Naive thymus-derived CD8-positive, alpha-beta T cell (primary cell): ENCODE data around the gene CLDND2. TPM values are rescaled to one million over a fixed set of nuclear protein-coding genes. Genes with fewer than 3 reads are reported as not detected.

Experiments used
- ATAC-seq, 2 donors: fragments of 150-1000 bp; cut with Tn5 transposase in 1 of 2; sonication (Bioruptor Pico), chemical (Tn5 transposase) in 1 of 2; 1 replicate in 1 of 2; 2 replicates in 1 of 2; pipeline ENCODE4 v1.10.0; 2021; ENCODE audit warnings: mild to moderate bottlenecking in 2 of 2, moderate library complexity in 2 of 2
- POLR2A ChIA-PET: fragments of 350-600 bp; sonication (Branson Sonifier 250); formaldehyde crosslinking; loops from one replicate; lab custom pipeline; 2021; ENCODE audit warnings: antibody characterized with exemption; lab: Charles Lee
- DNase-seq, 10 donors: peaks; one replicate each; pipeline versions ENCODE4 v3.0.0 to v3.0.0-alpha.2; 2020 to 2022
- H3K27ac Mint-ChIP-seq, 10 donors: one replicate each; pipeline ENCODE4 v1.8.0; 2020 to 2022; ENCODE audit warnings: mild to moderate bottlenecking in 10 of 10, mixed read lengths in 10 of 10, moderate library complexity in 4 of 10, inconsistent platforms in 1 of 10
- H3K27me3 Mint-ChIP-seq, 5 donors: one replicate each; pipeline ENCODE4 v1.8.0; 2021 to 2022; ENCODE audit warnings: mixed read lengths in 5 of 5
- H3K36me3 Mint-ChIP-seq, 3 donors: one replicate each; pipeline ENCODE4 v1.8.0; 2020 to 2022; ENCODE audit warnings: mixed read lengths in 3 of 3, mild to moderate bottlenecking in 2 of 3, inconsistent platforms in 1 of 3
- H3K4me1 Mint-ChIP-seq, 4 donors: one replicate each; pipeline ENCODE4 v1.8.0; 2021 to 2022; ENCODE audit warnings: mixed read lengths in 4 of 4
- H3K4me3 Mint-ChIP-seq, 10 donors: one replicate each; pipeline ENCODE4 v1.8.0; 2020 to 2022; ENCODE audit warnings: mild to moderate bottlenecking in 10 of 10, mixed read lengths in 10 of 10, moderate library complexity in 6 of 10, inconsistent platforms in 1 of 10
- H3K9me3 Mint-ChIP-seq, 9 donors: one replicate each; pipeline ENCODE4 v1.8.0; 2020 to 2022; ENCODE audit warnings: mixed read lengths in 9 of 9, mild to moderate bottlenecking in 3 of 9, inconsistent platforms in 1 of 9, moderate library complexity in 1 of 9
- polyA plus RNA-seq, 3 donors: library from polyadenylated mRNA; unstranded; fragments of 300-500 nt; fragmentation: Illumina TruSeq; gene quantifications; one replicate each; pipeline ENCODE4 v1.2.3, GENCODE V29; 2021
- total RNA-seq, 8 experiments: library from RNA in 2 of 8; stranded (reverse) in 2 of 8; gene quantifications; one replicate each; pipeline ENCODE4 v1.2.3 and lab custom pipeline; 2021 to 2026

CLDND2 gene
- total and polyA plus RNA-seq, 5 experiments from 2014 or later: 0.73 to 1.7 TPM; not detected in 3

DNA sequence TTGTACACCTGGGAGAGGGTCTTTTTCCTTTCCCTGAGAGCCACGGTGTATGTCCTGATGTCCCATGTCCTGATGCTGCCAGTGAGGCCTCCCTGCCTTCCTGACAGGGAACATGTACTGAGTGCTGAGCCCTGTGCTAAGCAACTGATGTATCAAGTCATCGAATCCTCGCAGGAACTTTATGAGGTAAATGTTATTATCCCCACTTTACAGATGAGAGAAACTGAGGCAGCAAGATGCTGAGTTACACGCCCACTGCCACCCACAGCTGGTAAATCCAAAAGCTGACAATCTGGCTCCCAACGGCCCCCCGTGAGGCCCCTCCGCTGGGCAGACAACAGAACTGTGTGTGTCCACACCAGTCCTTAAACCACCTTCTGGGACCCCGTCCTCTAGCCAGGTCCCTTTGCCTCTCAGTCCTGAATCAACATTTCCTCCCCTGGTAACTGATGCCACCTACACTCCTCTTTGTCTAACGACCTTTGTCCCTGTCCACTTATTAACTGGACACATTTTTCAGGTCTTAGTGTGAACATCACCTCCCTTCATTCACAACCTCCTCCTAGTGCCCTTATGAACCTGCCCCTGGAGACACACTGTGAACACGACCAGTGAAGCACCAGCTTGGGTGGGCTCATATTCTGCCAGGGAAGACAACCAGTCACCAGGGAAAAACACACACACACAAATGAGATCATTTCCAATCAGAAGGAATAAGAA, 21.4 kb downstream of the CLDND2 start:
- H3K4me1 Mint-ChIP-seq: peaks cover 0 to 21% (median 6%) of the 10 kb centered on the region in 4 donors

DNA sequence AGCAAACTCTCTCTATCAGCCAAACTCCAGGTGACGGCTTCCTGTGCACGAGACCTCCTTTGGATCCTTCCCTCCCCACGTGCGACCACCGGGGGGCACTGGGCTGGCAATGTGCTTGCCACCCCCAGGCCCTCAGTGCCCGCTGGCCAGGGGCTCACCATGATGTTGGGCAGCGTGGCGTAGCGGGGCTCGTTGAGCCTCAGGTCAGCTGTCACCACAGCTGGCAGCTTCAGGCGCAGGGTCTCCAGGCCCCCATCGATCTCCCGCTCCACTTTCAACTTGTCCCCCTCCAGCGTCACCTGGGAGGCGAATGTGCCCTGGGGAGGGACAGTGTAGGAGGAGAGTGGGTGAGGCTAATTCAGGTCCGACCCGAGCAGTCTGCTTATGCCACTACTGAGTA, 22.1 kb downstream of the CLDND2 start:
- POLR2A ChIA-PET: no interaction called here
- H3K27ac Mint-ChIP-seq: no peak overlapping the region
- H3K4me1 Mint-ChIP-seq: peaks cover 0 to 22% (median 6%) of the 10 kb centered on the region in 4 donors
- no peaks in the 10 kb centered on the region for H3K9me3 Mint-ChIP-seq
- DNase-seq (no peak), ATAC-seq (no peak)
- H3K27me3 Mint-ChIP-seq: no peaks in the 10 kb centered on the region
- H3K36me3 Mint-ChIP-seq: peaks cover 0 to 45% (median 2%) of the 10 kb centered on the region in 3 donors
- H3K4me3 Mint-ChIP-seq: no peak overlapping the region

More for the DNA sequence above, 21.4 kb downstream of the CLDND2 start:
- DNase-seq (no peak), ATAC-seq (no peak)
- H3K9me3 Mint-ChIP-seq: no peaks in the 10 kb centered on the region
- H3K36me3 Mint-ChIP-seq: peaks cover 0 to 52% (median 4%) of the 10 kb centered on the region in 3 donors
- H3K4me3 Mint-ChIP-seq: no peak overlapping the region
- peak overlapping the region in 1 of 10 donors; percentile 40 for H3K27ac Mint-ChIP-seq
- no peaks in the 10 kb centered on the region for H3K27me3 Mint-ChIP-seq
- POLR2A ChIA-PET: no interaction called here

DNA sequence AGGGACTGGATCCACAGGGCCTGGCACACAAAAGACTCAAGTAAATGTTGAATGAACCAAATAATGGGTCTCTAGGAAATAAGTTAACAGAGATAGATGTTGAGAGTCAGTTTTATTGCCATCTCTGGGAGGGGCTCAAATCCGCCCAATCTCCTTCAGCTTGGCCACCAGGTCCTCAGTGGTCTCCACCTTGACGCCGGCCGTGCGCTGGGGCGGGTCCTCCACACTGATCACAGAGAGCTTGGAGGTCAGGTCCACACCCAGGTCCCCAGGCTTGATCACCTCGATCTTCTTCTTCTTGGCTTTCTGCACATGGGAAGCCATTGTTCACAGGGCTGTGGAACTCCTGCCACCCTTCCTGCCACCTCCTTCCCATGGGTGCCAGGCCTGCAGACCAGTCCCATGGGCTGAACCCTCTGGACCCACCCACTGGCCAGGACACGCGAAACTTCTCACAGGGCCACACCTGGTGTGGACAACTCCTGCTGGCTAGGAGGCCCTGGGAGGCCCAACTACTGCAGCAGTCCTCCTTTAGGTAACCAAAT, 23.7 kb downstream of the CLDND2 start:
- POLR2A ChIA-PET: no interaction called here
- no peak for DNase-seq
- H3K27ac Mint-ChIP-seq: peak overlapping the region in 5 of 10 donors; percentile 12 to 72 (median 51)
- no peaks in the 10 kb centered on the region for H3K9me3 Mint-ChIP-seq
- ATAC-seq: no peak
- peak overlapping the region in 2 of 10 donors; percentile 23 to 32 for H3K4me3 Mint-ChIP-seq
- H3K27me3 Mint-ChIP-seq: no peaks in the 10 kb centered on the region
- peaks cover 0 to 32% (median 0%) of the 10 kb centered on the region in 3 donors for H3K36me3 Mint-ChIP-seq
- H3K4me1 Mint-ChIP-seq: peaks cover 6 to 24% (median 8%) of the 10 kb centered on the region in 4 donors

DNA sequence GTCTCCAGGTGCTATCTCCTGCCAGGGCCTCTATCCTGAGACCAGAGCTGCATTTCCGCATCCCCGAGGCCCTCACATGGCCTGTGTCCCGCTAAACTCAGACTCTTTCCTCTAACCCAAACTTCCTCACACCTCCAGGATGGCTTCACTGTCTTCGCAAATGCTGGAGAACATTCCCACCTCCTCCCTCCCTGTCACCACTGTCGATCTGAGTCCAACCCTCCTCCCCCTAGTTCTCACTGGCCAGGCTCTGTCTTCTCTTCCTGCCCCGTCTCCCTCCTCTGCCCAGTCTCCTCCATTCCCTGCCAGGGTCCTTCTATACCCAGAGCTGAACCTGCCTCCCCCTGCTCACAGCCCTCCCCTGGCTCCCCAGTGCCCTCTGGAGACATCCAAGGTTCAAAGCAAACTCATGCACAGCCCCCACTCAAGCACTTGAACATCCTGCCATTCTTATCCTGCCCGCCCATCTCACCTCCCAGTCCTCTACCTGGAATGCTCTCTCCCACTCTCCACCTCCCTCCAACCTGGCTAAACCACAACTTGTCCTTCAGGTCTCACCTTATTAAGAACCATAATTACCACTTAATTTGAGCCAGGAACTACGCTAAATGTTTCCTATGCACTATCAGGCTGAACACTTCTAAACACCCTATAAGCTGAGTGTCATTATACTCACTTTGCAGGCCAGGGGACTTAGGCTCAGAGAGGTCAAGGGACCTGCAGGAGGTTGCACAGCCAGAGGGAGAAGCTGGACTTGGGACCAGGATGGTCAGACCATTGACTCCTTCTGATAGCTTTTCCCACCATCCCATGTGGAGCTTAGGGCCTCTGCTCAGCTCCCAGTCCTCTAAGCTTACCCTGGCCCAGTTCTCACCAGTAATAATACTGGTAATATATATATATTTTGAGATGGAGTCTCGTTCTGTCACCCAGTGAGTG, 25.9 kb downstream of the CLDND2 start:
- Mint-ChIP-seq H3K4me1 (peaks cover 20 to 38% (median 21%) of the 10 kb centered on the region in 4 donors), H3K27me3 (peaks cover 0 to 2% (median 0%) of the 10 kb centered on the region in 5 donors), H3K27ac (peak overlapping the region in 9 of 10 donors; percentile 16 to 80 (median 53)), H3K4me3 (peak overlapping the region in 4 of 10 donors; percentile 26 to 76 (median 52)), H3K36me3 (peaks cover 0 to 18% (median 0%) of the 10 kb centered on the region in 3 donors), H3K9me3 (no peaks in the 10 kb centered on the region)
- POLR2A ChIA-PET: interaction anchor here (0.5 kb wide), 1 partner anchor 1369 kb away, joined by 4 read pairs; no protein-coding TSS in a partner anchor
- DNase-seq (no peak), ATAC-seq (no peak)

DNA sequence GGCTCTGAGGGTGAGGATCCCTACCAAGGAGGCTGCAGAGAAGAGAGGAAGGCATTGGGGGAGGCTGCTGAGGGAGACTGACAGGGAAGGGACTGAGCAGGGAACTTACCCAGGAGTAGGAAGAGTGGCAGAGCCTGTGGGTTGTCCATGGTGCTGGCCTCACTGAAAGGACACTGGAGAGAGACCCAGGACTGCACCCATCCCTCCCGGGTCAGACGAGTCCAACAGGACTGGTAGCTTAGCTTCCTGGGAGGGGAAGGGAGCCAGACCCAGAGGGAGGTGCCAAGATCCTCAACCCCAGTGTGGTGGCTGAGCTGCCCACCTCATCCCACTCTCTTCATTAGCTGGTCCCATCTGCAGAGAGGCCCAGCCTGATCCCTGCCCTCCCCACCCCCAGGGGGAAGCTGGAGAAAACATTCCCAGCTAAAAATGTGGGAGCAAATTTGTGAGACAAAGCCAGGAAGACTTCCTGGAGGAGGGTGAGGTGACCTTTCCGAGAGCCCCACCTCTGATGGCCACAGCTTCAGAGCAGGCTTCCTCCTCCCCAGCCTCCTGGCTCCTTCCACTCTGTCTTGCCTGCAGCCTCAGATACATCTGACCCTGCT, 26.7 kb downstream of the CLDND2 start, which contains the start of gene VSIG10L:
Gene VSIG10L, minus strand, starts transcription at position 164 of the 605 bp plus-strand sequence. Its CDS starts 15 bp downstream, at position 149.
- POLR2A ChIA-PET: interaction anchor here (0.5 to 1.9 kb wide), 3 partner anchors 55 to 1368 kb away, joined by 4 read pairs; no protein-coding TSS in a partner anchor
- peaks cover 20 to 38% (median 21%) of the 10 kb centered on the region in 4 donors for H3K4me1 Mint-ChIP-seq
- peaks cover 0 to 2% (median 0%) of the 10 kb centered on the region in 5 donors for H3K27me3 Mint-ChIP-seq
- H3K36me3 Mint-ChIP-seq: peaks cover 0 to 14% (median 0%) of the 10 kb centered on the region in 3 donors
- H3K4me3 Mint-ChIP-seq: peak within 1 kb of the TSS; percentile 44 to 89 (median 74)
- peak within 1 kb of the TSS in 9 of 10 donors; percentile 16 to 80 (median 65) for H3K27ac Mint-ChIP-seq
- DNase-seq (no peak), ATAC-seq (no peak)
- H3K9me3 Mint-ChIP-seq: no peaks in the 10 kb centered on the region

DNA sequence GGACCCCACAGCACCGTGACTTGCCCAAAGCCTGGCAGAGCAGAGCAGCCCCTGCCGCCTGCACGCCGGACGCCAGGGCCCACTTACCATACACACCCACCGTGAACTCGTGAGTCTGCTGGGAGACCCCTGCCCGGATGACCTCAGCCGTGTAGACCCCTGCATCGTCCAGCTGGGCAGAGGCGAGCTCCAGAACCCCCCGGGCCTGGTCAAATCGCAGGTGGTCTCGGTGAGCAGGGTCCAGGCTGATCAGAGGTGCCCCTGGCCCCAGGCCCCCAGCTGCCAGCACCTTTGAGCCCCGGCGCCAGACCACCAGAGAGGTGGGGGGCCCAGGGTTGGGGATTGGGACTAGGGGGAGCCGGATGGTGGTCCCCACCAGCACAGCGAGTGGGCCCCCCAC, 27.7 kb downstream of the CLDND2 start:
- no peaks in the 10 kb centered on the region for H3K9me3 Mint-ChIP-seq
- POLR2A ChIA-PET: interaction anchor here (0.6 to 1.9 kb wide), 5 partner anchors 25 to 100 kb away, joined by 3 to 4 read pairs (median 3); partner anchors contain the start of genes ETFB and SIGLEC10
- H3K4me3 Mint-ChIP-seq: peak overlapping the region; percentile 44 to 89 (median 71)
- peak overlapping the region in 4 of 10 donors; percentile 26 to 48 (median 33) for H3K27ac Mint-ChIP-seq
- peaks cover 20 to 38% (median 21%) of the 10 kb centered on the region in 4 donors for H3K4me1 Mint-ChIP-seq
- ATAC-seq: no peak
- peaks cover 0 to 5% (median 0%) of the 10 kb centered on the region in 3 donors for H3K36me3 Mint-ChIP-seq
- peaks cover 0 to 2% (median 0%) of the 10 kb centered on the region in 5 donors for H3K27me3 Mint-ChIP-seq
- DNase-seq: no peak

DNA sequence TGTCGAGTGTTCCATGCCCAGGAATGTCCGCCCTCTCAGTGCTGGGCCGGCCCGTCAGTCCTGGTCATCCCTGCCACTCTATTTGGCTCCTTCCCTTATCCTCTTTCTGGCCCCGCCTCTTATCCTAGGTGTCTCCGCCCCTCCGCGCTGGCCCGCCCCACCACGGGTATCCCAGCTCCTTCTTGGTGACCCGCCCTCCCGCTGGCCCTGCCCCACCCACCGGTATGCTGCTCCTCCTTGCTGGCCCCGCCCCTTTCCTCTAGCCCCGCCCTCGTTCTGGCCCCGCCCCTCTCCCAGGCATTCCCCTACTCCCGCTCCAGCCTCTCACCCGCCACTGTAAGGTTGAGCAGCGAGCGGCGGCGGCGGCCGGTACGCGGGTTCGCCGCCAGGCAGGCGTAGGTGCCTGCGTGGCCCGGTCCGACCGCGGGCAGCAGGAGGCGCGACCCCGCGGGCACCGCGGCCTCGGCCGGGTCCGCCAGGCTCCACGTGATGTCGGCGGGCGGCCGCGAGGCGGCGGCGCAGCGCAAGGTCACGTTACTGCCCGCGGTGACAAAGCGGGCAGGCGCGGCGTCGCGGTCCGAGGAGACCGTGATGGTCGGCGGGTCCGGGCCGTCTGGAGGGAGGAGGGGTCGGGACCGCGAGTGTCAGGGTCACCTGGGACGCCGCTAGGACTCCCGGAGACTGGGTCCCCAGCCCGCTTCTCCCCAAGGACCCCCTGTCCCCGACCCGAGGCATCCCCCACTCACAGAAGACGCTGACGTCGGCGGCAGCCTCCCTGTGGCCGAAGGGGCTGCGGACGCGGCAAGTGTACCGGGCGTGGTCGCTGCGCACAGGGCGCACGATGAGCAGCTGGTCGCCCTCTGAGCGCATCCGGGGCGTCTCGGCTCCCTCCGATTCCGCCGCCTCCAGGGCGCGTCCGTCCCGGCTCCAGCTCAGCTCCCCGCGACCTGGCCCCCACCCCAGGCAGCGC, 28.8 kb downstream of the CLDND2 start:
- Mint-ChIP-seq H3K27me3 (peaks cover 0 to 6% (median 3%) of the 10 kb centered on the region in 5 donors), H3K9me3 (no peaks in the 10 kb centered on the region), H3K36me3 (peaks cover 0 to 2% (median 0%) of the 10 kb centered on the region in 3 donors), H3K4me3 (peak overlapping the region; percentile 75 to 92 (median 89)), H3K27ac (peak overlapping the region in 7 of 10 donors; percentile 47 to 84 (median 61)), H3K4me1 (peaks cover 20 to 35% (median 21%) of the 10 kb centered on the region in 4 donors)
- ATAC-seq (peak; percentile 52 to 53), DNase-seq (peak; percentile 33 to 89 (median 68))
- POLR2A ChIA-PET: interaction anchor here (0.7 to 1.9 kb wide), 5 partner anchors 28 to 102 kb away, joined by 3 to 5 read pairs (median 4); partner anchors contain the start of genes NKG7 and SIGLEC10

DNA sequence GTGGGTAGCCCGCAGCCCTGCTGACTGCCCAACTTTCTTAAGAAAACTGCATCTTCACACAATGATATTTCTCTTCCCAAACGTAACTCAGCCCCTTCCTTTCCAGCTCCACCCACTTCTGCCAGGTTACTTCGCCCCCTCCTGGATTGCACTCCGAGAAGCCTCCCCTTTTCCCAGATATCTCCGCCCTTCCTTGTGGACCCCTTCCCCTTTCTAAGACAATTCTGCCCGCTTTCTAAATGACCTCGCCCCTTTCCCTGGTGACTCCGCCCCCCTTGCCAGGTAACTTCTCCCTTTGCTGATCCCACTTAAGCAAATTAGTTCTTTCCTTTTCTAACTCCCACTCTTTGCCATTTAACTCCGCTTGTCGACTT, 29.5 kb downstream of the CLDND2 start:
- POLR2A ChIA-PET: interaction anchor here (0.7 to 1.0 kb wide), 2 partner anchors 29 to 33 kb away, joined by 4 to 5 read pairs; partner anchors contain the start of gene NKG7
- Mint-ChIP-seq H3K9me3 (no peaks in the 10 kb centered on the region), H3K36me3 (no peaks in the 10 kb centered on the region), H3K4me1 (peaks cover 20 to 31% (median 21%) of the 10 kb centered on the region in 4 donors), H3K4me3 (peak overlapping the region; percentile 75 to 92 (median 89)), H3K27me3 (peaks cover 0 to 12% (median 3%) of the 10 kb centered on the region in 5 donors), H3K27ac (peak overlapping the region in 9 of 10 donors; percentile 18 to 84 (median 61))
- peak in 1 of 2 donors; percentile 6 for ATAC-seq
- DNase-seq: no peak

DNA sequence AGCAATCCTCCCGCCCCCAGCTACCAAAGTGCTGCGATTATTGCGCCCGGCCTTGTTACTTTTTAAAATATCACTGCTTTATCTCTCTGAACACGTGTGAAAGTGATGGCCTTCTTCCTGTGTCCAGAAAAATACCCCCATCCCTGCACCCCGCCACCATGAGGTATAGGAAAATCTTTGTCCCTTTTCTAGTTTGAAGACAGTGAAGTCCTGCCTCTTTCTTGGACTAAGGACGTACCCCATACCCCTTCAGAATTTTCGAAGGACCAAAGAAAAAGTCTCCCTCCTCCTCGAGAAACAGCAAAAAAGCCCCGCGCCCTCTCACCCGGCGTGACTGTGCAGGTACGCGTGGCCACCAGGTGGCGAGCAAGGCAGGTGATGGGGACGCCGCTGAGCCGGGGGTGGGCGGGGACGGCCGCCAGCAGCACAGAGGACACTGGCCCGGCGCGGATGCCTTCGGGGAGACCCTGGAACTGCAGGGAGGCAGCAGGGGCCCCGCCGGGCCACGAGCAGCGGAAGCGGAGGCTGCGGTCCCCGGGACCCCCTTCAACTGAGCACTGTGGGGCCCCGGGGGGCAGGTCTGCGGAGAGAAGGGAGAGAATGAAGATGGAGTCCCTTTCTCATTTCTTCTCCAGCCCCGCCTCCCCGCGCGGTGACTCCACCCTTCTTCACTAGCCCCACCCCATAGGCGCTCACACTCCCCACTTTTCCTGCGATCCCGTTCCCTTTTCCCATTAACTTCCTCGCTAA, 30.1 kb downstream of the CLDND2 start:
- Mint-ChIP-seq H3K9me3 (no peaks in the 10 kb centered on the region), H3K27ac (peak overlapping the region in 9 of 10 donors; percentile 18 to 84 (median 61)), H3K4me1 (peaks cover 20 to 26% (median 21%) of the 10 kb centered on the region in 4 donors), H3K4me3 (peak overlapping the region; percentile 75 to 92 (median 89)), H3K27me3 (peaks cover 2 to 18% (median 5%) of the 10 kb centered on the region in 5 donors), H3K36me3 (no peaks in the 10 kb centered on the region)
- POLR2A ChIA-PET: interaction anchor here (0.7 to 1.0 kb wide), 2 partner anchors 29 to 34 kb away, joined by 4 to 5 read pairs; partner anchors contain the start of gene NKG7
- DNase-seq (peak; percentile 68 to 89 (median 83)), ATAC-seq (peak; percentile 86 to 89)
